ENCODE data around the gene NUPR1.

DNA sequence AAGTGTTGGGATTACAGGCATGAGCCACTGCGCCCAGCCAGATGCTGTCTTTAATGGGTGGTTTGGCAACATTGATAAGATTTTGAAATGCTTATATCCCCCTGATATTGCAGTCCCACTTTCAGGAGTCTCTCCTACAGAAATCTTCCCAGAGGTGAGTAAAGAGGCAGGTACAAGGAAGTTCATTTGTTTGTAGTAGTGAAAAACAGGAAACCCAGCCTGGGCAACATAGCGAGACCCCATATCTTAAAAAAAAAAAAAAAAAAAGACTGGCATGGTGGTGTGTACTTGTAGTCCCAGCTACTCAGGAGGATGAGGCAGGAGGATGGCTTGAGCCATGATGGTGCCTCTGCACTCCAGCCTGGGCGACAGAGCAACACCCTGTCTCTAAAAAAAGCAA lies 6.2 kb upstream of the NUPR1 start:
- no peak for TF ChIP-seq POLR2A (IDR thresholded peaks at IDR 0.05; ENCODE audit: low read length)
- no peak for TF ChIP-seq GATA1 (IDR thresholded peaks at IDR 0.05; ENCODE audit: low read depth, low read length)

Measured in erythroblast (primary cell).